Calu3 (cell line): ENCODE data around the gene PLD1. TPM values are rescaled to one million over a fixed set of nuclear protein-coding genes. Genes with fewer than 3 reads are reported as not detected.

Source experiments
- BruUV-seq: library from RNA; stranded (reverse); fragments of 400-500 nt; replicated peaks from 2 replicates; lab custom pipeline; 2021; lab: Mats Ljungman, UMichigan
- CTCF ChIA-PET: fragments of 300-600 bp; sonication (Branson Sonifier 250); formaldehyde crosslinking; loops from one replicate; lab custom pipeline; 2022; ENCODE audit warnings: antibody characterized with exemption; lab: Charles Lee
- DNase-seq: peaks from one replicate; pipeline ENCODE4 v3.0.0; 2022
- H3K27ac Mint-ChIP-seq: one replicate; pipeline ENCODE4 v1.8.0; 2022; ENCODE audit warnings: mixed read lengths; ENCODE audit not compliant: unreplicated experiment
- H3K27me3 Mint-ChIP-seq: one replicate; pipeline ENCODE4 v1.8.0; 2022; ENCODE audit warnings: mixed read lengths; ENCODE audit not compliant: unreplicated experiment
- H3K36me3 Mint-ChIP-seq: one replicate; pipeline ENCODE4 v1.8.0; 2022; ENCODE audit warnings: mild to moderate bottlenecking, moderate library complexity, mixed read lengths; ENCODE audit not compliant: insufficient read depth, unreplicated experiment
- H3K4me1 Mint-ChIP-seq: one replicate; pipeline ENCODE4 v1.8.0; 2022; ENCODE audit warnings: mild to moderate bottlenecking, low read depth, mixed read lengths; ENCODE audit not compliant: unreplicated experiment
- H3K4me3 Mint-ChIP-seq: one replicate; pipeline ENCODE4 v1.8.0; 2022; ENCODE audit warnings: mild to moderate bottlenecking, low read depth, moderate library complexity, mixed read lengths; ENCODE audit not compliant: unreplicated experiment
- H3K9me3 Mint-ChIP-seq: one replicate; pipeline ENCODE4 v1.8.0; 2022; ENCODE audit warnings: low read depth, mixed read lengths; ENCODE audit not compliant: unreplicated experiment
- CTCF ChIP-seq: fragments of 200-600 bp; IDR thresholded peaks from one replicate; pipeline ENCODE4 v1.8.0; 2022; ENCODE audit warnings: antibody characterized with exemption; ENCODE audit not compliant: unreplicated experiment
- intact Hi-C: fragments of 100-400 bp; cut with micrococcal nuclease; formaldehyde crosslinking; loops from one replicate; pipeline ENCODE4 v1.10.0; 2022; ENCODE audit not compliant: unreplicated experiment
- total RNA-seq: library from RNA; stranded (reverse); gene quantifications from 2 replicates; pipeline ENCODE4 v1.2.3, GENCODE V29; 2022

PLD1 gene
- total RNA-seq, 1 experiment from 2014 or later: 61.2 TPM

GRCh38 chr3:171671709-171672108 is 138.6 kb downstream of the PLD1 start:
- CTCF ChIA-PET: no interaction called here
- TF ChIP-seq CTCF: no peak
- Mint-ChIP-seq H3K4me3 (no peak overlapping the region), H3K4me1 (peaks cover 7% of the 10 kb centered on the region), H3K27me3 (no peaks in the 10 kb centered on the region), H3K27ac (no peak overlapping the region), H3K9me3 (no peaks in the 10 kb centered on the region), H3K36me3 (peaks cover 6% of the 10 kb centered on the region)
- no TSS peak for BruUV-seq
- DNase-seq: no peak
- intact Hi-C loops: no loop called here

GRCh38 chr3:171666516-171666915 is 143.8 kb downstream of the PLD1 start:
- Mint-ChIP-seq H3K27ac (no peak overlapping the region), H3K4me3 (no peak overlapping the region), H3K4me1 (no peaks in the 10 kb centered on the region), H3K36me3 (peaks cover 2% of the 10 kb centered on the region), H3K27me3 (no peaks in the 10 kb centered on the region), H3K9me3 (no peaks in the 10 kb centered on the region)
- no peak for DNase-seq
- no peak for TF ChIP-seq CTCF
- no TSS peak for BruUV-seq
- CTCF ChIA-PET: no interaction called here
- intact Hi-C loops: no loop called here

- CTCF ChIA-PET: no interaction called here
- no peak for TF ChIP-seq CTCF
- DNase-seq: no peak
- peaks cover 6% of the 10 kb centered on the region for H3K36me3 Mint-ChIP-seq
- no peak overlapping the region for H3K4me3 Mint-ChIP-seq
- H3K27ac Mint-ChIP-seq: no peak overlapping the region
- H3K4me1 Mint-ChIP-seq: no peaks in the 10 kb centered on the region
- intact Hi-C loops: no loop called here
- no peaks in the 10 kb centered on the region for H3K27me3 Mint-ChIP-seq
- H3K9me3 Mint-ChIP-seq: no peaks in the 10 kb centered on the region
- no TSS peak for BruUV-seq
These were observed 146.5 kb downstream of the PLD1 start for GRCh38 chr3:171663805-171664204.

- Mint-ChIP-seq H3K27ac (no peak overlapping the region), H3K4me3 (no peak overlapping the region), H3K9me3 (no peaks in the 10 kb centered on the region), H3K4me1 (no peaks in the 10 kb centered on the region), H3K27me3 (no peaks in the 10 kb centered on the region), H3K36me3 (peaks cover 6% of the 10 kb centered on the region)
- BruUV-seq: no TSS peak
- no peak for TF ChIP-seq CTCF
- DNase-seq: no peak
- intact Hi-C loops: no loop called here
- CTCF ChIA-PET: no interaction called here
These were observed 148.8 kb downstream of the PLD1 start for GRCh38 chr3:171661484-171661883.
